Smooth muscle cell (in vitro differentiated cells): ENCODE measurements around the gene ACOT13. TPM values are rescaled to one million over a fixed set of nuclear protein-coding genes. Genes with fewer than 3 reads are reported as not detected.
"Not testable (repeated sequence)": the region's sequence is repeated elsewhere in the genome, so short reads cannot be mapped to it uniquely, and the experiment has no call there.

Experiments
- DNase-seq: peaks from one replicate; lab custom pipeline; 2025; ENCODE audit not compliant: unreplicated experiment; lab: John Stamatoyannopoulos, UW
- H2AFZ ChIP-seq: fragments of 200-600 bp; sonication (generic); 2 replicates; pipeline ENCODE4 v1.6.0; 2016; ENCODE audit warnings: antibody characterized with exemption, low read depth, mild to moderate bottlenecking
- H3F3A ChIP-seq: fragments of 200-600 bp; sonication (generic); 2 replicates; pipeline ENCODE4 v1.6.0; 2017; ENCODE audit warnings: antibody characterized with exemption, low read depth
- H3K27ac ChIP-seq: fragments of 200-600 bp; sonication (generic); 2 replicates; pipeline ENCODE4 v1.5.1; 2016; ENCODE audit warnings: low read depth, mild to moderate bottlenecking
- H3K27me3 ChIP-seq: fragments of 200-600 bp; sonication (generic); 2 replicates; pipeline ENCODE4 v1.6.1; 2016; ENCODE audit warnings: low read depth, mild to moderate bottlenecking
- H3K36me3 ChIP-seq: fragments of 200-600 bp; sonication (generic); 2 replicates; pipeline ENCODE4 v1.5.1; 2016; ENCODE audit warnings: low read depth
- H3K4me1 ChIP-seq: fragments of 200-600 bp; sonication (generic); 2 replicates; pipeline ENCODE4 v1.5.1; 2016; ENCODE audit warnings: low read depth
- H3K4me2 ChIP-seq: fragments of 200-600 bp; sonication (generic); 2 replicates; pipeline ENCODE4 v1.6.0; 2016; ENCODE audit warnings: mild to moderate bottlenecking
- H3K4me3 ChIP-seq: fragments of 200-600 bp; sonication (generic); 2 replicates; pipeline ENCODE4 v1.5.1; 2016; ENCODE audit warnings: mild to moderate bottlenecking
- H3K79me2 ChIP-seq: fragments of 200-600 bp; sonication (generic); 2 replicates; pipeline ENCODE4 v1.6.0; 2016; ENCODE audit warnings: low read depth, mild to moderate bottlenecking
- H3K9ac ChIP-seq: fragments of 200-600 bp; sonication (generic); 2 replicates; pipeline ENCODE4 v1.6.0; 2016; ENCODE audit warnings: low read depth
- H3K9me3 ChIP-seq: fragments of 200-600 bp; sonication (generic); replicated peaks from 2 replicates; pipeline ENCODE4 v1.5.1; 2016; ENCODE audit warnings: low read depth
- H4K20me1 ChIP-seq: fragments of 200-600 bp; sonication (generic); 2 replicates; pipeline ENCODE4 v1.6.0; 2016; ENCODE audit warnings: low read depth
- WGBS: methylation state at CpG from one replicate; pipeline ENCODE4 v1.1.7; 2016; ENCODE audit warnings: low lambda C conversion rate; 5-methylcytosine and 5-hydroxymethylcytosine counted together
- polyA plus RNA-seq: library from polyadenylated mRNA; unstranded; fragments of >200 nt; fragmentation: Nextera tagmentation; extraction: Ambion mirVana; gene quantifications from 2 replicates; pipeline ENCODE4 v1.2.1, GENCODE V29; 2016
- total RNA-seq: library from RNA; depleted of rRNA; stranded (reverse); fragments of >200 nt; gene quantifications from 2 replicates; pipeline ENCODE4 v1.2.3, GENCODE V29; 2014
- TF ChIP-seq, protein P1 (sequence below): fragments of 200-600 bp; sonication (generic); IDR thresholded peaks from 2 replicates; pipeline ENCODE4 v1.5.1; 2017; ENCODE audit warnings: borderline replicate concordance, mild to moderate bottlenecking, antibody characterized with exemption; ENCODE audit not compliant: insufficient read depth, poor library complexity, severe bottlenecking

ACOT13 gene
- total and polyA plus RNA-seq, 2 experiments from 2014 or later: 7.3 to 43.7 TPM

DNA sequence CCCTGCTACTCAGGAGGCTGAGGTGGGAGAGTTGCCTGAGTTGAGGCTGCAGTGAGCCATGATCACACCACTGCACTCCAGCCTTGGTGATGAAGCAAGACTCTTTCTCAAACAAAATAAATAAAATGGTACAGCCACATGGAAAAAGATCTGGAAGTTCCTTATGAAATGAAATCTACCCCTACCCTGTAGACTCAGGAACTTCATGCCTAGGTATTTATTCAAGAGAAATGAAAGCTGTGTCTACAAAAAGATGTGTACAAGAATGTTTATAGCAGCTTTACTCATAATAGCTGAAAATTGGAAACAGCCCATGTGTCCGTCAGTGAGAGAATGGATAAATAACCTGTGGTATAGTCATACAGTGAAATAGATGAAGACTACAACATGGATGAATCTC, 67.3 kb downstream of the ACOT13 start:
- Histone ChIP-seq H3K27ac (no peak overlapping the region), H3K27me3 (no peaks in the 10 kb centered on the region), H3K4me3 (no peak overlapping the region), H3K9ac (no peak overlapping the region), H3K4me2 (no peak overlapping the region), H3K36me3 (no peaks in the 10 kb centered on the region), H2AFZ (no peak overlapping the region), H4K20me1 (no peaks in the 10 kb centered on the region), H3K79me2 (no peaks in the 10 kb centered on the region), H3K4me1 (no peaks in the 10 kb centered on the region), H3K9me3 (no peaks in the 10 kb centered on the region), H3F3A (no peaks in the 10 kb centered on the region)
- 92% methylated on average over 1 of the region's 1 CpG for WGBS
- no peak for DNase-seq
- TF ChIP-seq, protein P1, sequence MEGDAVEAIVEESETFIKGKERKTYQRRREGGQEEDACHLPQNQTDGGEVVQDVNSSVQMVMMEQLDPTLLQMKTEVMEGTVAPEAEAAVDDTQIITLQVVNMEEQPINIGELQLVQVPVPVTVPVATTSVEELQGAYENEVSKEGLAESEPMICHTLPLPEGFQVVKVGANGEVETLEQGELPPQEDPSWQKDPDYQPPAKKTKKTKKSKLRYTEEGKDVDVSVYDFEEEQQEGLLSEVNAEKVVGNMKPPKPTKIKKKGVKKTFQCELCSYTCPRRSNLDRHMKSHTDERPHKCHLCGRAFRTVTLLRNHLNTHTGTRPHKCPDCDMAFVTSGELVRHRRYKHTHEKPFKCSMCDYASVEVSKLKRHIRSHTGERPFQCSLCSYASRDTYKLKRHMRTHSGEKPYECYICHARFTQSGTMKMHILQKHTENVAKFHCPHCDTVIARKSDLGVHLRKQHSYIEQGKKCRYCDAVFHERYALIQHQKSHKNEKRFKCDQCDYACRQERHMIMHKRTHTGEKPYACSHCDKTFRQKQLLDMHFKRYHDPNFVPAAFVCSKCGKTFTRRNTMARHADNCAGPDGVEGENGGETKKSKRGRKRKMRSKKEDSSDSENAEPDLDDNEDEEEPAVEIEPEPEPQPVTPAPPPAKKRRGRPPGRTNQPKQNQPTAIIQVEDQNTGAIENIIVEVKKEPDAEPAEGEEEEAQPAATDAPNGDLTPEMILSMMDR: no peak

DNA sequence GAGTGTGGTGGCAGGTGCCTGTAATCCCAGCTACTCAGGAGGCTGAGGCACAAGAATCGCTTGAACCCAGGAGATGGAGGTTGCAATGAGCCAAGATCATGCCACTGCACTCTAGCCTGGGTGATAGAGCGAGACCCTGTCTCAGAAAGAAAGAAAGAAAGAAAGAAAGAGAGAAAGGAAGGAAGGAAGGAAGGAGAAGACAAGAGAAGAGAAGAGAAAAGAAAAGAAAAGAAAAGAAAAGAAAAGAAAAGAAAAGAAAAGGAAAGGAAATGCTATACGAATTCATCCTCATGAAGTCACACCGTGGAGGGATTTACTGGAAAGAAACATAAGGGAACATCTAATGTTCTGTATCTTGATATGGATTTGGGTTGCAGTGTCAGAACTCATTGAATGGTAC, 67.8 kb downstream of the ACOT13 start:
- DNase-seq, H3K27me3 ChIP-seq: not testable (repeated sequence)
- 93% methylated on average over 4 of the region's 4 CpGs for WGBS

DNA sequence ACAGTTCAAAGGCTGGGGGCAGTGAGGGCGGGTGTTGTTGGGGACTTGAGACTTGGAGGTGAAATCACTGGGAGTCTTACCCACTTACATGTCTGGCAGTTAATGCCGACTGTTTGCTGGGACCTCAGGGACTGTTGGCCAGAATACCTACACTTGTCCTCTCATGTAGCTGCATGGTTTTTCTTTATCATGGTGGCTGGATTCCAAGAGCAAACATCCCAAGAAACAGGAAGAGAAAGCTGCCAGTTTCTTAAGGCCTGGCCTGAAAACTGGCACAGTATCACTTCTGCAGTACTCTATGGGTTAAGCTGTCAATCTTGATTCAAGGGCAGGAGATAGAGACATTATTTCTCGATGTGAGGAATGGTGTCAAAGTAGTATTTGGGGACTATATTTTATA, 71.9 kb downstream of the ACOT13 start:
- H3K9ac ChIP-seq: no peak overlapping the region
- no peak for DNase-seq
- H3K27me3 ChIP-seq: no peaks in the 10 kb centered on the region
- H3F3A ChIP-seq: peaks cover 10% of the 10 kb centered on the region
- H3K4me3 ChIP-seq: no peak overlapping the region
- 93% methylated on average over 3 of the region's 3 CpGs for WGBS
- H3K27ac ChIP-seq: no peak overlapping the region
- no peak overlapping the region for H3K4me2 ChIP-seq
- no peaks in the 10 kb centered on the region for H3K36me3 ChIP-seq
- no peaks in the 10 kb centered on the region for H3K4me1 ChIP-seq
- no peak overlapping the region for H2AFZ ChIP-seq
- no peaks in the 10 kb centered on the region for H3K9me3 ChIP-seq
- H4K20me1 ChIP-seq: no peaks in the 10 kb centered on the region
- H3K79me2 ChIP-seq: no peaks in the 10 kb centered on the region
- TF ChIP-seq, protein P1: no peak

More for the DNA sequence above, 67.8 kb downstream of the ACOT13 start:
- H3K9me3 ChIP-seq, H3K27ac ChIP-seq, H4K20me1 ChIP-seq, H3K9ac ChIP-seq, H3K4me3 ChIP-seq, H3F3A ChIP-seq, H2AFZ ChIP-seq, H3K36me3 ChIP-seq, H3K4me1 ChIP-seq, H3K79me2 ChIP-seq, H3K4me2 ChIP-seq: not testable (repeated sequence)

DNA sequence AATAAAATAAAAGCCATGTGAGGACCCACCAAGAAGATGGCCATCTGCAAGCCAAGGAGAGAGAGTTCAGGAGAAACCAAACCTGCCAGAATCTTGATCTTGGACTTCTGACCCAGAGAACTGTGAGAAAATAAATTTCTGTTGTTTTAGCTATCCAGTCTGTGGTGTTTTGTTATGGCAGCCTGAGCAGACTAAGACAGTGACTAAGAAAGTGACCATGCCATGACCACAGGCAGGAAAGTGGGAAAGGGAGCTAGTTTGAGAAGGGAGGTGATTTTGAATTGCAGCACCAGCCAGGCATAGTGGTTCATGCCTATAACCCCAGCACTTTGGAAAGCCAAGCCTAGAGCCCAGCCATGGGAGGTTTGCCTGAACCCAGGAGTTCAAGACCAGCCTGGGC, 74.0 kb downstream of the ACOT13 start:
- H3K9me3 ChIP-seq: no peaks in the 10 kb centered on the region
- no peaks in the 10 kb centered on the region for H3K36me3 ChIP-seq
- H3K4me1 ChIP-seq: no peaks in the 10 kb centered on the region
- H3F3A ChIP-seq: peaks cover 10% of the 10 kb centered on the region
- no peak overlapping the region for H3K4me3 ChIP-seq
- H4K20me1 ChIP-seq: no peaks in the 10 kb centered on the region
- H3K27ac ChIP-seq: peak overlapping the region; percentile 8
- H3K27me3 ChIP-seq: no peaks in the 10 kb centered on the region
- H3K9ac ChIP-seq: no peak overlapping the region
- H2AFZ ChIP-seq: no peak overlapping the region
- DNase-seq: no peak
- TF ChIP-seq, protein P1: no peak
- no peak overlapping the region for H3K4me2 ChIP-seq
- no peaks in the 10 kb centered on the region for H3K79me2 ChIP-seq
